Neural progenitor cell (in vitro differentiated cells): ENCODE measurements around the gene FBXO44.

Source experiments
- CTCF ChIP-seq: fragments of 200-600 bp; sonication (generic); IDR thresholded peaks from 2 replicates; pipeline ENCODE4 v1.5.1; 2017; ENCODE audit warnings: antibody characterized with exemption, mild to moderate bottlenecking
- EZH2phosphoT487 ChIP-seq: fragments of 200-600 bp; sonication (generic); IDR thresholded peaks from 2 replicates; pipeline ENCODE4 v1.6.1; 2017; ENCODE audit warnings: antibody characterized with exemption

GRCh38 chr1:11659748-11660147, 5.1 kb downstream of the FBXO44 start:
- TF ChIP-seq CTCF, result no peak
- no peak for TF ChIP-seq EZH2phosphoT487
